ENCODE measurements around the gene ALDH1B1.

Gene ALDH1B1

GRCh38 chr9:38442473-38443096, 50.1 kb downstream of the ALDH1B1 start:
- no peak for DNase-seq

GRCh38 chr9:38443181-38443580, 50.7 kb downstream of the ALDH1B1 start:
- DNase-seq = no peak

GRCh38 chr9:38443597-38443996, 51.1 kb downstream of the ALDH1B1 start:
- no peak for DNase-seq

- DNase-seq = no peak
Measured at GRCh38 chr9:38445154-38446043, 52.9 kb downstream of the ALDH1B1 start.

GRCh38 chr9:38447703-38448102, 55.2 kb downstream of the ALDH1B1 start:
- no peak for DNase-seq

Data from activated naive CD4-positive, alpha-beta T cell treated with anti-CD3 and anti-CD28 coated beads, Interleukin-2, amount 50 U/mL, for 16 hours (primary cell).